ENCODE measurements around the gene SCN4A. TPM values are rescaled to one million over a fixed set of nuclear protein-coding genes. Genes with fewer than 3 reads are reported as not detected.

Gene SCN4A
- polyA plus RNA-seq, 1 donor from 2014 or later: not detected

DNA sequence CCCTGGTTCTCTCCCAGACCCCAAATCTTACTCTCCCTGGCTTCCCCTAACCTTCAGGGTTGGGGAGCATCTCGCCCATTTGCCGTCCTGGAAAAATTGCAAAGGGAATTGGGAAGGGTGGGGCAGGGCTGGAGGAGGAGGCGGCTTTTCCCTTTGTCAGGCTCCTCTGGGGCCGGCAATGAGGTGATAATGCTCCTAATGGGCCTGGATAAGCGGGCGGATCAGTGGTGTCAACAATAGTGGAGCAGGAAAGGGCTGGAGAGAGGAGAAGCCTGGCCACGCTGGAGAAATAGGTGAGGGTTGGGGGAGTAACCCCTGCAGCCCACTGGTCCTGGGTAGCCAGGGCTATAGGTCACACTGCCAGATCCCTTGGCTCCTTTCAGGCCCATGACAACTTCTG is 12.3 kb downstream of the SCN4A start:
- TF ChIP-seq EP300 (conservative IDR thresholded peaks at IDR 0.05; ENCODE audit: poor library complexity, severe bottlenecking) (no peak), SMC3 (conservative IDR thresholded peaks at IDR 0.05; ENCODE audit: poor library complexity) (no peak), TAF1 (IDR thresholded peaks at IDR 0.05; ENCODE audit: low read depth) (no peak)
- TF ChIP-seq, protein P1, sequence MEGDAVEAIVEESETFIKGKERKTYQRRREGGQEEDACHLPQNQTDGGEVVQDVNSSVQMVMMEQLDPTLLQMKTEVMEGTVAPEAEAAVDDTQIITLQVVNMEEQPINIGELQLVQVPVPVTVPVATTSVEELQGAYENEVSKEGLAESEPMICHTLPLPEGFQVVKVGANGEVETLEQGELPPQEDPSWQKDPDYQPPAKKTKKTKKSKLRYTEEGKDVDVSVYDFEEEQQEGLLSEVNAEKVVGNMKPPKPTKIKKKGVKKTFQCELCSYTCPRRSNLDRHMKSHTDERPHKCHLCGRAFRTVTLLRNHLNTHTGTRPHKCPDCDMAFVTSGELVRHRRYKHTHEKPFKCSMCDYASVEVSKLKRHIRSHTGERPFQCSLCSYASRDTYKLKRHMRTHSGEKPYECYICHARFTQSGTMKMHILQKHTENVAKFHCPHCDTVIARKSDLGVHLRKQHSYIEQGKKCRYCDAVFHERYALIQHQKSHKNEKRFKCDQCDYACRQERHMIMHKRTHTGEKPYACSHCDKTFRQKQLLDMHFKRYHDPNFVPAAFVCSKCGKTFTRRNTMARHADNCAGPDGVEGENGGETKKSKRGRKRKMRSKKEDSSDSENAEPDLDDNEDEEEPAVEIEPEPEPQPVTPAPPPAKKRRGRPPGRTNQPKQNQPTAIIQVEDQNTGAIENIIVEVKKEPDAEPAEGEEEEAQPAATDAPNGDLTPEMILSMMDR (IDR thresholded peaks at IDR 0.05; ENCODE audit: poor library complexity, severe bottlenecking): no peak
- TF ChIP-seq, protein P2, sequence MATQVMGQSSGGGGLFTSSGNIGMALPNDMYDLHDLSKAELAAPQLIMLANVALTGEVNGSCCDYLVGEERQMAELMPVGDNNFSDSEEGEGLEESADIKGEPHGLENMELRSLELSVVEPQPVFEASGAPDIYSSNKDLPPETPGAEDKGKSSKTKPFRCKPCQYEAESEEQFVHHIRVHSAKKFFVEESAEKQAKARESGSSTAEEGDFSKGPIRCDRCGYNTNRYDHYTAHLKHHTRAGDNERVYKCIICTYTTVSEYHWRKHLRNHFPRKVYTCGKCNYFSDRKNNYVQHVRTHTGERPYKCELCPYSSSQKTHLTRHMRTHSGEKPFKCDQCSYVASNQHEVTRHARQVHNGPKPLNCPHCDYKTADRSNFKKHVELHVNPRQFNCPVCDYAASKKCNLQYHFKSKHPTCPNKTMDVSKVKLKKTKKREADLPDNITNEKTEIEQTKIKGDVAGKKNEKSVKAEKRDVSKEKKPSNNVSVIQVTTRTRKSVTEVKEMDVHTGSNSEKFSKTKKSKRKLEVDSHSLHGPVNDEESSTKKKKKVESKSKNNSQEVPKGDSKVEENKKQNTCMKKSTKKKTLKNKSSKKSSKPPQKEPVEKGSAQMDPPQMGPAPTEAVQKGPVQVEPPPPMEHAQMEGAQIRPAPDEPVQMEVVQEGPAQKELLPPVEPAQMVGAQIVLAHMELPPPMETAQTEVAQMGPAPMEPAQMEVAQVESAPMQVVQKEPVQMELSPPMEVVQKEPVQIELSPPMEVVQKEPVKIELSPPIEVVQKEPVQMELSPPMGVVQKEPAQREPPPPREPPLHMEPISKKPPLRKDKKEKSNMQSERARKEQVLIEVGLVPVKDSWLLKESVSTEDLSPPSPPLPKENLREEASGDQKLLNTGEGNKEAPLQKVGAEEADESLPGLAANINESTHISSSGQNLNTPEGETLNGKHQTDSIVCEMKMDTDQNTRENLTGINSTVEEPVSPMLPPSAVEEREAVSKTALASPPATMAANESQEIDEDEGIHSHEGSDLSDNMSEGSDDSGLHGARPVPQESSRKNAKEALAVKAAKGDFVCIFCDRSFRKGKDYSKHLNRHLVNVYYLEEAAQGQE (IDR thresholded peaks at IDR 0.05; ENCODE audit: borderline replicate concordance): no peak
- Histone ChIP-seq H2AFZ (ENCODE audit: low read depth, low read length) (no peak overlapping the region), H3K4me2 (ENCODE audit: low read length) (no peak overlapping the region), H3K27ac (ENCODE audit: low read length) (no peak overlapping the region), H3K9ac (ENCODE audit: low read length) (no peak overlapping the region), H3K4me3 (ENCODE audit: low read length) (no peak overlapping the region), H3K9me2 (ENCODE audit: insufficient read depth, low read length) (no peaks in the 10 kb centered on the region), H3F3A (ENCODE audit: insufficient read depth, low read length, poor library complexity, severe bottlenecking) (no peaks in the 10 kb centered on the region), H3K27me3 (ENCODE audit: insufficient read depth, low read depth, low read length) (no peaks in the 10 kb centered on the region), H4K20me1 (ENCODE audit: insufficient read depth) (no peaks in the 10 kb centered on the region), H3K9me3 (ENCODE audit: low read length) (no peaks in the 10 kb centered on the region), H3K36me3 (ENCODE audit: insufficient read depth, low read length) (no peaks in the 10 kb centered on the region), H3K79me2 (replicated peaks; ENCODE audit: insufficient read depth, low read length) (no peaks in the 10 kb centered on the region)

DNA sequence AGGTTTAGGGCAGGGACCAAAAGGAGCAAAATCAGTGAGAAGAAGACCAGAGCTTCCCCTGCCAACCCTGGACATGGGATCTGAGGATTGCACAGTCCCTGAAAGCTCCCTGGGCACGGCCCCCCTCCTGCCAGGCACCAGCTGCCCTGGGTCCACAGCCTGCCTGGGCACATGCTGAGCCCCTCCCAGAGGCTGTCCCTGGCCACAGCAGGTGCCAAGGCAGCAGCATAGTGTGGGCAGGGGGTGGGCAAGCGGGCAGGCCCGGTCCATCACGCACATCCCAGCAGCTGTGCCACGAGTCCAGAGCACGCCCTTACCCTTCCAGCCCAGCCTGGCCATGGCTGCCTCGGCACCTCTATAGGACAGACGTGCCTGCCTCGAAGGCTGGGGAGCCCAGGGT is 12.7 kb downstream of the SCN4A start:
- Histone ChIP-seq H3K9ac (ENCODE audit: low read length) (no peak overlapping the region), H3K27me3 (ENCODE audit: insufficient read depth, low read depth, low read length) (no peaks in the 10 kb centered on the region), H3K9me3 (ENCODE audit: low read length) (no peaks in the 10 kb centered on the region), H3K9me2 (ENCODE audit: insufficient read depth, low read length) (no peaks in the 10 kb centered on the region), H4K20me1 (ENCODE audit: insufficient read depth) (no peaks in the 10 kb centered on the region), H3K4me2 (ENCODE audit: low read length) (no peak overlapping the region), H3K27ac (ENCODE audit: low read length) (no peak overlapping the region), H3K36me3 (ENCODE audit: insufficient read depth, low read length) (no peaks in the 10 kb centered on the region), H3F3A (ENCODE audit: insufficient read depth, low read length, poor library complexity, severe bottlenecking) (no peaks in the 10 kb centered on the region), H3K4me3 (ENCODE audit: low read length) (no peak overlapping the region), H3K79me2 (replicated peaks; ENCODE audit: insufficient read depth, low read length) (no peaks in the 10 kb centered on the region), H2AFZ (ENCODE audit: low read depth, low read length) (no peak overlapping the region)
- TF ChIP-seq SMC3 (conservative IDR thresholded peaks at IDR 0.05; ENCODE audit: poor library complexity) (no peak), TAF1 (IDR thresholded peaks at IDR 0.05; ENCODE audit: low read depth) (no peak), RAD21 (conservative IDR thresholded peaks at IDR 0.05) (no peak), EP300 (conservative IDR thresholded peaks at IDR 0.05; ENCODE audit: poor library complexity, severe bottlenecking) (no peak), POLR2AphosphoS5 (IDR thresholded peaks at IDR 0.05) (no peak), MXI1 (conservative IDR thresholded peaks at IDR 0.05; ENCODE audit: poor library complexity, severe bottlenecking) (no peak)

DNA sequence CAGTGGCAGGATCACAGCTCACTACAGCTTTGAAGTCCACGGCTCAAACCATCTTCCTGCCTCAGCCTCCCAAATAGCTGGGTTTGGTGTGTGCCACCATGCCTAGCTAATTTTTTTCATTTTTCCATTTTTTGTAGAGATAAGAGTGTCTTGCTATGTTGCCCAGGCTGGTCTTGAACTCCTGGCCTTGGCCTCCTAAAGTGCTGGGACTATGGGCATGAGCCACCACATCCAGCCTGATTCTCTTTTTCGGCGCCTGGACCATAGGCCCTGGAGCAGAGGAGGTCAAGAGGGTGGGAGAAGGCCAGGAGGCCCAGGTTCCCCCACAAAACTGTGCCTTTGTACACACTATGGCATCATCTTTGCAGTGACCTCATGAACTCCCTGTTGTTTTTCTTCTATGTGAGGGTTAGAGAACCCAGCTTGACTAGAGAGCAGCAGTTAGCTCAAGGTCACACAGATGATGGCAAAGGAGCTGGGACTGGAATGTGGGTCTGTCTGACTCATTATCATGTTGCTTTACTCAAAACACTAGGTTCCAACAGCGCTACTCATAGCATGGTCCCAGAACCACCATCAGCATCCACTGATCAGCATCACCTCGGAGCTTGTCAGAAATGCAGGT is 16.3 kb downstream of the SCN4A start:
- H3K36me3 ChIP-seq (ENCODE audit: insufficient read depth, low read length): no peaks in the 10 kb centered on the region
- no peak overlapping the region for H3K27ac ChIP-seq (ENCODE audit: low read length)
- H3K4me2 ChIP-seq (ENCODE audit: low read length): no peak overlapping the region
- no peaks in the 10 kb centered on the region for H3K27me3 ChIP-seq (ENCODE audit: insufficient read depth, low read depth, low read length)
- H3K9me2 ChIP-seq (ENCODE audit: insufficient read depth, low read length): no peaks in the 10 kb centered on the region
- H3K79me2 ChIP-seq (replicated peaks; ENCODE audit: insufficient read depth, low read length): no peaks in the 10 kb centered on the region
- H3F3A ChIP-seq (ENCODE audit: insufficient read depth, low read length, poor library complexity, severe bottlenecking): no peaks in the 10 kb centered on the region
- no peaks in the 10 kb centered on the region for H4K20me1 ChIP-seq (ENCODE audit: insufficient read depth)
- H3K9ac ChIP-seq (ENCODE audit: low read length): no peak overlapping the region
- H3K4me3 ChIP-seq (ENCODE audit: low read length): no peak overlapping the region
- TF ChIP-seq POLR2AphosphoS5 (IDR thresholded peaks at IDR 0.05) (no peak), SMC3 (conservative IDR thresholded peaks at IDR 0.05; ENCODE audit: poor library complexity) (no peak), EP300 (conservative IDR thresholded peaks at IDR 0.05; ENCODE audit: poor library complexity, severe bottlenecking) (no peak), RAD21 (conservative IDR thresholded peaks at IDR 0.05) (no peak), TAF1 (IDR thresholded peaks at IDR 0.05; ENCODE audit: low read depth) (no peak), MXI1 (conservative IDR thresholded peaks at IDR 0.05; ENCODE audit: poor library complexity, severe bottlenecking) (no peak)
- TF ChIP-seq, protein P2 (IDR thresholded peaks at IDR 0.05; ENCODE audit: borderline replicate concordance): no peak
- H3K9me3 ChIP-seq (ENCODE audit: low read length): no peaks in the 10 kb centered on the region
- H2AFZ ChIP-seq (ENCODE audit: low read depth, low read length): no peak overlapping the region

Data from neural cell (in vitro differentiated cells).